HepG2 (cell line): ENCODE data around the gene RMDN2. TPM values are rescaled to one million over a fixed set of nuclear protein-coding genes. Genes with fewer than 3 reads are reported as not detected.

Experiments
- FOSL2 ChIP-seq: sonication (generic); formaldehyde crosslinking; IDR thresholded peaks from 2 replicates; pipeline ENCODE4 v1.4.0; 2020; ENCODE audit warnings: missing genetic modification reagents
- GATA4 ChIP-seq: sonication (generic); IDR thresholded peaks from 2 replicates; pipeline ENCODE4 v1.6.1; 2016; ENCODE audit warnings: antibody characterized with exemption, low read depth, borderline replicate concordance
- IKZF4 ChIP-seq: sonication (generic); formaldehyde crosslinking; IDR thresholded peaks from 2 replicates; pipeline ENCODE4 v1.5.1; 2020; ENCODE audit warnings: borderline replicate concordance, mild to moderate bottlenecking, low read depth, missing genetic modification reagents; ENCODE audit errors: not compliant biosample characterization
- KAT7 ChIP-seq: IDR thresholded peaks from 2 replicates; pipeline ENCODE4 v1.6.1; 2018; ENCODE audit warnings: borderline replicate concordance, missing compliant biosample characterization
- MYNN ChIP-seq: sonication (generic); formaldehyde crosslinking; IDR thresholded peaks from 2 replicates; pipeline ENCODE4 v1.4.0; 2020; ENCODE audit warnings: mild to moderate bottlenecking, low read depth, missing genetic modification reagents
- NFIC ChIP-seq: IDR thresholded peaks from 2 replicates; pipeline ENCODE4 v1.6.1; 2012; ENCODE audit warnings: mild to moderate bottlenecking, low read length, inconsistent platforms
- RBM39 ChIP-seq: fragments of 200-400 bp; formaldehyde crosslinking; IDR thresholded peaks from one replicate; pipeline ENCODE4 v1.6.1; 2018; ENCODE audit warnings: antibody characterized with exemption, mild to moderate bottlenecking, low read depth, low read length; ENCODE audit not compliant: poor library complexity, severe bottlenecking
- SMARCE1 ChIP-seq: fragments of 450-650 bp; IDR thresholded peaks from 2 replicates; pipeline ENCODE4 v1.6.1; 2017; ENCODE audit warnings: borderline replicate concordance
- SMYD3 ChIP-seq: sonication (generic); formaldehyde crosslinking; IDR thresholded peaks from 2 replicates; pipeline ENCODE4 v1.8.1; 2023; ENCODE audit warnings: mild to moderate bottlenecking, missing genetic modification reagents
- ZMAT3 ChIP-seq: sonication (generic); formaldehyde crosslinking; conservative IDR thresholded peaks from 2 replicates; pipeline ENCODE4 v1.7.0; 2021; ENCODE audit warnings: missing genetic modification reagents
- ZNF83 ChIP-seq: sonication (generic); formaldehyde crosslinking; IDR thresholded peaks from 2 replicates; pipeline ENCODE4 v1.4.0; 2020; ENCODE audit warnings: missing genetic modification reagents, mild to moderate bottlenecking, borderline replicate concordance
- polyA plus RNA-seq, 8 experiments: library from polyadenylated mRNA; depleted of rRNA in 3 of 8; stranded (reverse) in 7 of 8; unstranded in 1 of 8; fragments of >200 nt; fragmentation: Illumina TruSeq in 4 of 8; extraction: Trizol in 4 of 8; gene quantifications; 2 replicates each; pipeline versions ENCODE4 v1.2.1 to v1.2.3, GENCODE V29; 2011 to 2016; ENCODE audit warnings: low read depth in 4 of 8, missing spikeins in 1 of 8, mixed read lengths in 1 of 8; ENCODE audit not compliant: insufficient read depth in 1 of 8
- total RNA-seq, 5 experiments: library from RNA; depleted of rRNA; stranded (reverse); fragments of >200 nt; fragmentation: Illumina TruSeq; extraction: Trizol; gene quantifications; 2 replicates each; pipeline ENCODE4 v1.2.3, GENCODE V29; 2016; ENCODE audit warnings: low read depth in 1 of 5
- TF ChIP-seq, protein P1 (sequence below): sonication (generic); formaldehyde crosslinking; IDR thresholded peaks from 2 replicates; pipeline ENCODE4 v1.5.1; 2020; ENCODE audit warnings: mild to moderate bottlenecking, missing genetic modification reagents, borderline replicate concordance
- TF ChIP-seq, protein P2 (sequence below): sonication (generic); formaldehyde crosslinking; IDR thresholded peaks from 2 replicates; pipeline ENCODE4 v1.5.0; 2020; ENCODE audit warnings: missing genetic modification reagents

RMDN2 gene
- total and polyA plus RNA-seq, 2 of the 13 experiments (the other 11 are each of a cell fraction or from before 2014, with no cell fraction given), result 2.3 to 8.9 TPM

DNA sequence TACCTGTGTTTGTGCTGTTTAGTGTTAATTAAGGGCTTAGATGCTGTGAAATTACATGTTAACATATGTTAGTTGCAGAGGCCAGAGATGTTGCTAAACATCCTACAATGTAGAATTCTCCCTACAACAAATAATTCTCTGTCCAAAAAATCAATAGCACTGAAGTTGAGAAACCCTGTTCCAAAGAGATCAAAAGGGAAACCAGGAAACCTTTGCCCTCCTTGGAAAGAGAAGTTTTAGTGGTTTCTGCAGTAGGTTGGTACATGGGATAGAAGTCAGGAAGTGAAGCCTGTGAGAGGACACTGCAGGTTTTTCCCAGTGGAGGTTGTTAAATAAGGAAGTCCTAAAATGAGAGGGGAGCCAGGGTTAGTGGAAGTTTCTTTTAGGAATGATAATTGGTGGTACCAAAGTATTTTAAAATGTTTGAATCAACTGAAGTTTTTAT, 6.3 kb upstream of the RMDN2 start (continued):
- TF ChIP-seq NFIC (peak; percentile 98), ZNF83 (no peak), GATA4 (peak; percentile 83; the same call in 1 of the 2 replicates), SMYD3 (CRISPR knock-in tag) (peak; percentile 83; the same call in 1 of the 2 replicates), SMARCE1 (no peak), MYNN (CRISPR knock-in tag) (no peak), FOSL2 (peak; percentile 53), RBM39 (no peak), ZMAT3 (CRISPR knock-in tag) (peak; percentile 51; the same call in 1 of the 2 replicates), IKZF4 (CRISPR knock-in tag) (no peak), KAT7 (CRISPR knock-in tag) (peak; percentile 80; the same call in 1 of the 2 replicates)
- TF ChIP-seq, protein P1, sequence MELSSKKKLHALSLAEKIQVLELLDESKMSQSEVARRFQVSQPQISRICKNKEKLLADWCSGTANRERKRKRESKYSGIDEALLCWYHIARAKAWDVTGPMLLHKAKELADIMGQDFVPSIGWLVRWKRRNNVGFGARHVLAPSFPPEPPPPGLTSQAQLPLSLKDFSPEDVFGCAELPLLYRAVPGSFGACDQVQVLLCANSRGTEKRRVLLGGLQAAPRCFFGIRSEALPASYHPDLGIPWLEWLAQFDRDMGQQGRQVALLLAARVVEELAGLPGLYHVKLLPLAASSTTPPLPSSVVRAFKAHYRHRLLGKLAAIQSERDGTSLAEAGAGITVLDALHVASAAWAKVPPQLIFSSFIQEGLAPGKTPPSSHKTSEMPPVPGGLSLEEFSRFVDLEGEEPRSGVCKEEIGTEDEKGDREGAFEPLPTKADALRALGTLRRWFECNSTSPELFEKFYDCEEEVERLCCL, result 0 out of 2 replicates have a peak, but pooled peaks have one; percentile 75
- TF ChIP-seq, protein P2, sequence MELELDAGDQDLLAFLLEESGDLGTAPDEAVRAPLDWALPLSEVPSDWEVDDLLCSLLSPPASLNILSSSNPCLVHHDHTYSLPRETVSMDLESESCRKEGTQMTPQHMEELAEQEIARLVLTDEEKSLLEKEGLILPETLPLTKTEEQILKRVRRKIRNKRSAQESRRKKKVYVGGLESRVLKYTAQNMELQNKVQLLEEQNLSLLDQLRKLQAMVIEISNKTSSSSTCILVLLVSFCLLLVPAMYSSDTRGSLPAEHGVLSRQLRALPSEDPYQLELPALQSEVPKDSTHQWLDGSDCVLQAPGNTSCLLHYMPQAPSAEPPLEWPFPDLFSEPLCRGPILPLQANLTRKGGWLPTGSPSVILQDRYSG, result no peak
